Kidney tubule cell (primary cell): Measurements from ENCODE around the gene RAB35.
"Not testable (repeated sequence)": the region's sequence is repeated elsewhere in the genome, so short reads cannot be mapped to it uniquely, and the experiment has no call there.

Experiments used
- DNase-seq: peaks from one replicate; pipeline ENCODE4 v3.0.0-alpha.2; 2018; ENCODE audit warnings: low spot score

The RAB35 gene

DNA sequence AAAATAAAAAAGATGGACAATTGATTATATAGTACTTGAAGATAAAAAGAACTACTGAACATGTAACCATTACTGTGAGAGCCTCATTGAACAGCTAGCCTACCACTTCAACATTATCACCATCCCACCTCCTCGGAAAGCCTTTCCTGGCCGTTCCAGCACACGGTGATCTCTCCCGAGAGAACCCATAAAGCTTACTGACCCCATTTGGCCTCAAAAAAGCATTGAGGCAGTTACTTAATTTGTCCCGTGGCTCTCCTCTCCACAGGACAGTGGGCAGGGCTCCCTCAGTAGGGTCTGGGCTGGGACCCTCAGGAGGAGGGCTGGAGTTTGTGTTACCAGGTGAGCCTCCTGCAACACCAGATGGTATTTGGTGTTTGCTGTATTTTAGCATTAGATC lies 55.8 kb downstream of the RAB35 start:
- no peak for DNase-seq

DNA sequence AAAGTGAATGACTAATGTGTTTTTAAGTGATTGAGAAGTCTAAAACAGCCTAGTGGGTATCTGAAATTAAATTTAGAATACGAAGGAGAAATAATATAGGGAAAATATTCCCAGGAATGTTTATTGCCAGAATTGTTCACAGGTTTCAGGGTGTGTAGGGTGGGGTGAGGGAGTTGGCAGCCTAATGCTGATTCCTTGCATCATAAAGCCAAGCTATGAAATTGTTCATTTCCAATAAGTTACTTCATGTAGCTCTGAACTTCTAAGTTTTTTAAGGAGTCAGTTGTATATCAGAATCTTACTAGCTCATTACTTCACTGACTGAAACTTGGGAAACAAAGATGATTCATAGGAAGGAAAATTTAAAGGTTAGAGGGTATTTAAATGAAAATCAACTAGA lies 56.4 kb downstream of the RAB35 start:
- no peak for DNase-seq

DNA sequence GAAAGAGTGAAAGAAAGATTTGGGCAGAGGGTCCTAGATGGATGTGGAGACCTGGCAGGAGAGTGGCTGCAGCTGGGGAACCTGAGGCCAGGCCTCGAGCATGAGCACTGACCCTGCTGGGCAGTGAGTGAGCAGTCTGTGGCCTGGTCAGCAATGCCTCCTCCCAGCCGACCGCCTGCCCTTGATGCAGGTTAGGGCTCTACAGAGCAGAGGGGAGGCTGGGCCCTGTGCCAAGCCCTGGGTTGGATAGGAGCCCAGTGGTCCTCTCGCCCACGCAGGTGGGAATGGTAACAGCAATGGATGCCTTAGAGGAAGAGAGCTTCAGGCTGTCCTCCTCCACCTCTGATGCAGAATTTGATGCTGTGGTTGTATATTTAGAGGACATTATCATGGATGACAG lies 59.8 kb downstream of the RAB35 start:
- DNase-seq = no peak

DNA sequence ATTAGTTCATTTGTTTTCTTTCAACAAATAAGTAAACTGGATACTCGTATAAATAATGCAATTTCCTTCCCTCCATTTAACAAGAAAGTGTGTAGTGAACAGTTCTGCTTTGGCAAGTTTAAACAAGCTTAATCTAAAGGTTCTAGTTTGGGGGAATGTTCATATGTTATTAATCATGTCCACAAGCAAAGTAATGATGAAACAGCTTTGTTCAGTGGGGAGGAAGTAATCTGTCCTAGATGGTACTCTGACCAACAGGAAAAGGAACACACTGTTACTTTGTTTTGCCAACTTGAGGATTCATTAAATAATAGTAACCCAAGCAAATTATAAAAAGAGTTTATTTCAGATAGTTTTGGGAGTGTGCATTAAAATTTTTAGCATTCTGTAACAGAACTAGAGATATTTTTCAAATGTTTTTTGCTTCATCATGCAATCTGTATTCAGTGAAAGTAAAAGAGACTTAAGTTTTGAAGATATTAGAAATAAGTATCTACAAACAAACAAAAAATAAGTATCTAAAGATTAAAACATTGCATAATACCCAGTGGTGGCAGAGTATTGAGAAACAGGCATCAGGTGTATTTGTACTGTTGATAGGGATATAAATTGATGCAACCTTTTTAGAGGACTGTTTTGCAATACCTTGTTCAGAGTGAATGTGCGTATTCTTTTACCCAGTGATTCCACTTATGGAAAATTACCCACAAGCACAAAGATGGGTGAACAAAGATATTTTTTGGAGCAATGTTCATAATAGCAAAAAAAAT lies 61.1 kb downstream of the RAB35 start:
- DNase-seq = peak; percentile 25

DNA sequence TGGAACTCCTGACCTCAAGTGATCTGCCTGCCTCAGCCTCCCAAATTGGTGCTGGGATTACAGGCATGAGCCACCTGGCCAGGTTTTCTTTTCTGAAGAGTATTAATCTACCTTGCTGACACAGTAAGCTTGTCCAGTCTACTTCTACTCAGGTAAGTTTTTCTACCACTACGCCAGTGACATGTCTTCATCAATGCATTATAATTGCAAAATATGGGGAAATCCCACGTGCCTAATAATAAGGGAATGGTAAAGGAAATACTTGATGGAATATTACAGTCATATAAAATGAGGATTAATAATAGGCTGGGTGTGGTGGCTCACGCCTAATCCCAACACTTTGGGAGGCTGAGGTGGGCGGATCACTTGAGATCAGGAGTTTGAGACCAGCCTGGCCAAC lies 62.3 kb downstream of the RAB35 start:
- no peak for DNase-seq

DNA sequence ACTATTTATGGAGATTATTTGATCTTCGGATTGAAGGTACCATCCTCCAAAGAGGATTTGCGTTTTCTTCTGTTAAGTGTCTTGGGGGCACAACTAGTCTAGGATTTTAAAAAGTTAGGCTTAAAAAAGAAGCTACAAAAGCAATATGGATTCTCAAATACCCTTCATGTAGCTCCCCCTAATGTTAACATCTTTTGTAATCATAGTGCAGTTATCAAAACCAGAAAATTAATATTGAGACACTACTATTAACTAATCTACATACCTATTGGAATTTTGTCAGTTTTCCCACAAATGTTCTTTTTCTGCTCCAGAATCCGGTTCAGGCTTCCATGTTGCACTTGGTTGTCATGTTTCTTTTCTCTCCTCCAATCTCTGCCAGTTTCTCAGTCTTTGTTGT lies 65.0 kb downstream of the RAB35 start:
- DNase-seq = no peak

DNA sequence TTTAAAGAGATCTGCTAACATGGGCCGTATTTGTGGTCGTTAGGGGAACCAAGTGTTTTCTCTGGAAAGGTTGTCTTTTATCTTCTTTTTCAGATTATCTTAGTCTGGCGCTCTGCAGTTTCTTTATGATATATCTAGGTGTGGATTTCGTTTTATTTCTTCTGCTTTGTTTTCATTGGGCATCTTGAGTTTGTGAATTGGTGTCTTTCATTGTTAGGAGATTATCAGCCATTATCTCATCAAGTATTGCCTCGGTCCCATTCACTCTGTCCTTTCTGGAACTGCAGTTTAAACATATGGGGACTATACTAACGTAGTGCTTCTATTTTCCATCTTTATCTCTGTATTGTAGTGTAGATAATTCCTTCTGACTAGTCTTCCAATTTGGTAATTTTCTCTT lies 67.1 kb downstream of the RAB35 start:
- DNase-seq = no peak

DNA sequence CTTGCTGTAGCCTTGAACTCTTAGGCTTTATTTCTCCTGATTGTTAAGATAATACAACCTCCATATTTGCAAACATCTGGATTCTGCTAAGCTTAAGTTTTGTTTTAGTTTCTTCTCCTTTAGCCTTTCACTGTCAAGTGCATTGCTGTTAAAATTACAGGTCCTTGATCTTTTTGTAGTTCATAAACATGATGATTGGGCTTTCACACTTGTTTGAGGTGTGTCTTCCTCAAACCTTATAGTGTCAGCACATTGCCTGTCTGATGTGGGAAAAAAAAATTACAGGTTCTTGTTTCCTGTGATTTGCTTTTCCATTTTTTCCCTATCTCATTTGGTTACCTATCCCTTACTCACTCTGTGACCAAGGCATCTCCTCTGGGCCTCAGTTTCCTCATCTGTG lies 68.3 kb downstream of the RAB35 start:
- no peak for DNase-seq

DNA sequence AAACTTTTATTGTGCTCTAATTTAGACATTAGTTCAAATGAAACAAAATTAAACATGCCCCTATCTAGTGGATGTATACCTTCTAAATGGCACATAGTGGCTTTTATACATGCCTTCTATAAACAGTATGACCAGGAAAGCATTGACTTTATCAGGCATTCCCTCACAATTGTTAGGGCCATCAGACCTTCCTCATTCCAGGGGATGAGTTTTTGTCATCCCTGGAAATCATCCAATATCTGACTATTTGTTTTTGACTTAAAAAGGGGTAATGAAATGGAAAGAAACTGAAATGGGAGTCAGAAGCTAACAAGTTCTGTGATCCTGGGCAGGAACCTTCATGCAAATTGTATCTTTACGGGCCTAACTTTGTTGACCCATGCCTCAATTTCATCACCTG lies 69.5 kb downstream of the RAB35 start:
- peak; percentile 61 for DNase-seq

DNA sequence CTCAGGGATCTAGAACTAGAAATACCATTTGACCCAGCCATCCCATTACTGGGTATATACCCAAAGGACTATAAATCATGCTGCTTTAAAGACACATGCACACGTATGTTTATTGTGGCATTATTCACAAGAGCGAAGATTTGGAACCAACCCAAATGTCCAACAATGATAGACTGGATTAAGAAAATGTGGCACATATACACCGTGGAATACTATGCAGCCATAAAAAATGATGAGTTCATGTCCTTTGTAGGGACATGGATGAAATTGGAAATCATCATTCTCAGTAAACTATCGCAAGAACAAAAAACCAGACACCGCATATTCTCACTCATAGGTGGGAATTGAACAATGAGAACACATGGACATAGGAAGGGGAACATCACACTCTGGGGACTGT lies 71.2 kb downstream of the RAB35 start:
- not testable (repeated sequence) for DNase-seq
